ENCODE results near the gene WFDC1.

WFDC1 gene

GRCh38 chr16:84351630-84352029 is 57.0 kb downstream of the WFDC1 start:
- peaks cover 36% of the 10 kb centered on the region for H3K4me1 ChIP-seq (ENCODE audit: control insufficient read depth, insufficient read depth, low read length)
- no peaks in the 10 kb centered on the region for H3K36me3 ChIP-seq (ENCODE audit: control insufficient read depth, insufficient read depth, low read length)
- H3K9ac ChIP-seq (ENCODE audit: low read length), result no peak overlapping the region
- H3K4me3 ChIP-seq (ENCODE audit: low read length), result no peak overlapping the region
- no peaks in the 10 kb centered on the region for H3K27me3 ChIP-seq (ENCODE audit: control insufficient read depth, insufficient read depth, low read length)
- no peaks in the 10 kb centered on the region for H3K9me3 ChIP-seq (ENCODE audit: control insufficient read depth, low read length)

GRCh38 chr16:84354306-84354705 is 59.6 kb downstream of the WFDC1 start:
- Histone ChIP-seq H3K4me3 (ENCODE audit: low read length) (no peak overlapping the region), H3K36me3 (ENCODE audit: control insufficient read depth, insufficient read depth, low read length) (no peaks in the 10 kb centered on the region), H3K9ac (ENCODE audit: low read length) (no peak overlapping the region), H3K9me3 (ENCODE audit: control insufficient read depth, low read length) (no peaks in the 10 kb centered on the region), H3K27me3 (ENCODE audit: control insufficient read depth, insufficient read depth, low read length) (no peaks in the 10 kb centered on the region), H3K4me1 (ENCODE audit: control insufficient read depth, insufficient read depth, low read length) (peaks cover 56% of the 10 kb centered on the region)

DNA sequence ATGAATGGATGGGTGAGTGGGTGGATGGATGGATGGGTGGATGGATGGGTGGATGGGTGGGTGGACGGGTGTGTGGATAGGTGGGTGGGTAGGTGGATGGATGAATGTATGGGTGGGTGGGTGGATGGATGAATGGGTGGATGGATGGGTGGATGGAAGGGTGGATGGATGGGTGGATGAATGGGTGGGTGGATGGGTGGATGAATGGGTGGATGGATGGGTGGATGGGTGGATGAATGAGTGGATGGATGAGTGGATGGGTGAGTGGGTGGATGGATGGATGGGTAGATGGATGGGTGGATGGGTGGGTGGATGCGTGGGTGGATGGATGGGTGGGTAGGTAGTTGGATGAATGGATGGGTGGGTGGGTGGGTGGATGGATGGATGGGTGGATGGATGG is 60.5 kb downstream of the WFDC1 start:
- no peak overlapping the region for H3K9ac ChIP-seq (ENCODE audit: low read length)
- H3K27me3 ChIP-seq (ENCODE audit: control insufficient read depth, insufficient read depth, low read length), result no peaks in the 10 kb centered on the region
- no peaks in the 10 kb centered on the region for H3K9me3 ChIP-seq (ENCODE audit: control insufficient read depth, low read length)
- no peaks in the 10 kb centered on the region for H3K36me3 ChIP-seq (ENCODE audit: control insufficient read depth, insufficient read depth, low read length)
- no peak overlapping the region for H3K4me3 ChIP-seq (ENCODE audit: low read length)
- peaks cover 52% of the 10 kb centered on the region for H3K4me1 ChIP-seq (ENCODE audit: control insufficient read depth, insufficient read depth, low read length)

- Histone ChIP-seq H3K27me3 (ENCODE audit: control insufficient read depth, insufficient read depth, low read length) (no peaks in the 10 kb centered on the region), H3K36me3 (ENCODE audit: control insufficient read depth, insufficient read depth, low read length) (no peaks in the 10 kb centered on the region), H3K9me3 (ENCODE audit: control insufficient read depth, low read length) (no peaks in the 10 kb centered on the region), H3K4me1 (ENCODE audit: control insufficient read depth, insufficient read depth, low read length) (peaks cover 43% of the 10 kb centered on the region), H3K9ac (ENCODE audit: low read length) (no peak overlapping the region), H3K4me3 (ENCODE audit: low read length) (no peak overlapping the region)
Measured at GRCh38 chr16:84356176-84356575, 61.5 kb downstream of the WFDC1 start.

- H3K9ac ChIP-seq (ENCODE audit: low read length), result no peak overlapping the region
- H3K4me1 ChIP-seq (ENCODE audit: control insufficient read depth, insufficient read depth, low read length), result peaks cover 41% of the 10 kb centered on the region
- H3K27me3 ChIP-seq (ENCODE audit: control insufficient read depth, insufficient read depth, low read length), result no peaks in the 10 kb centered on the region
- H3K4me3 ChIP-seq (ENCODE audit: low read length), result no peak overlapping the region
- no peaks in the 10 kb centered on the region for H3K9me3 ChIP-seq (ENCODE audit: control insufficient read depth, low read length)
- H3K36me3 ChIP-seq (ENCODE audit: control insufficient read depth, insufficient read depth, low read length), result no peaks in the 10 kb centered on the region
Measured at GRCh38 chr16:84356591-84357116, 62.0 kb downstream of the WFDC1 start.

- H3K9ac ChIP-seq (ENCODE audit: low read length), result no peak overlapping the region
- H3K4me3 ChIP-seq (ENCODE audit: low read length), result no peak overlapping the region
- no peaks in the 10 kb centered on the region for H3K36me3 ChIP-seq (ENCODE audit: control insufficient read depth, insufficient read depth, low read length)
- H3K27me3 ChIP-seq (ENCODE audit: control insufficient read depth, insufficient read depth, low read length), result no peaks in the 10 kb centered on the region
- peaks cover 43% of the 10 kb centered on the region for H3K4me1 ChIP-seq (ENCODE audit: control insufficient read depth, insufficient read depth, low read length)
- H3K9me3 ChIP-seq (ENCODE audit: control insufficient read depth, low read length), result no peaks in the 10 kb centered on the region
Measured at GRCh38 chr16:84357191-84357651, 62.5 kb downstream of the WFDC1 start.

GRCh38 chr16:84358601-84359295 is 64.1 kb downstream of the WFDC1 start:
- Histone ChIP-seq H3K27me3 (ENCODE audit: control insufficient read depth, insufficient read depth, low read length) (no peaks in the 10 kb centered on the region), H3K4me3 (ENCODE audit: low read length) (no peak overlapping the region), H3K36me3 (ENCODE audit: control insufficient read depth, insufficient read depth, low read length) (no peaks in the 10 kb centered on the region), H3K9me3 (ENCODE audit: control insufficient read depth, low read length) (no peaks in the 10 kb centered on the region), H3K9ac (ENCODE audit: low read length) (no peak overlapping the region), H3K4me1 (ENCODE audit: control insufficient read depth, insufficient read depth, low read length) (peaks cover 49% of the 10 kb centered on the region)

GRCh38 chr16:84359326-84359725 is 64.6 kb downstream of the WFDC1 start:
- Histone ChIP-seq H3K27me3 (ENCODE audit: control insufficient read depth, insufficient read depth, low read length) (no peaks in the 10 kb centered on the region), H3K9ac (ENCODE audit: low read length) (no peak overlapping the region), H3K4me1 (ENCODE audit: control insufficient read depth, insufficient read depth, low read length) (peaks cover 45% of the 10 kb centered on the region), H3K9me3 (ENCODE audit: control insufficient read depth, low read length) (no peaks in the 10 kb centered on the region), H3K4me3 (ENCODE audit: low read length) (no peak overlapping the region), H3K36me3 (ENCODE audit: control insufficient read depth, insufficient read depth, low read length) (no peaks in the 10 kb centered on the region)

DNA sequence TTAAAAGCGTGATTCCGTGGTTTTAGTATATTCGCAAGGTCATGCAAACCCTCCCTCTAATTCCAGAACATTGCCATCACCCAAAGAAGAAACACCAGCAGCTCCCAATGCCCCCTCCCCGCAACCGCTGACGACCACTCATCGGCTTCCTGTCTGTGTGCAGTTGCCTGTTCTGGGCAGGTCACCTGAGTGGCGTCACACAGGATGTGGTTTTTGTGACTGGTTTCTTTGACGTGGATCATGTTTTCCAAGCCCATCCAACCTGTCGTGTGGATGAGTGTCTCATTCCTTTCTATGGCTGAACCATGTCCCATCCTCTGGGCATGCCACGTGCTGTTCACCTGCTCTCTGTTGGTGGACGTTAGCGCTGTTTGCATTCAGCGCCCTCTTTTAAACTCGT is 65.5 kb downstream of the WFDC1 start:
- H3K9me3 ChIP-seq (ENCODE audit: control insufficient read depth, low read length), result no peaks in the 10 kb centered on the region
- peaks cover 41% of the 10 kb centered on the region for H3K4me1 ChIP-seq (ENCODE audit: control insufficient read depth, insufficient read depth, low read length)
- H3K27me3 ChIP-seq (ENCODE audit: control insufficient read depth, insufficient read depth, low read length), result no peaks in the 10 kb centered on the region
- H3K36me3 ChIP-seq (ENCODE audit: control insufficient read depth, insufficient read depth, low read length), result no peaks in the 10 kb centered on the region
- no peak overlapping the region for H3K9ac ChIP-seq (ENCODE audit: low read length)
- no peak overlapping the region for H3K4me3 ChIP-seq (ENCODE audit: low read length)

DNA sequence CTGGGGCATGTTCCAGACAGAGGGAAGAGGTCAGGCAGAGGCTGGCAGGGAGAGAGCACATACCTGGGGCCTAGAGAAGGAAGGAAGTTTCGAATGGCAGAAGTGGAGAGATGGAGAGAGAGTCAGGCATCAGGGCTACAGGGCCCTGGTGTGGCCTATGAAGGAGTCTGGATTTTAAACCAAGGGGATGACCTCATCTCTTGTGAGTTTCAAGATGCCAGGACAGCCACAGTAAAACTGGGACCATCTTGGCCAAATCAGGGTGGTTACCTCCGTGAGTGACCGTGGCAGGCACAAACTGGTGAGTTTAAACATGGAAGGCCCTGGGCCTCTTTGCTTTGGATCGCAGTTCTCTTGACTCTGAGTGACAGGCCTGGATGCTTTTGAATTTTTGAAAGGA is 66.1 kb downstream of the WFDC1 start:
- H3K9ac ChIP-seq (ENCODE audit: low read length), result no peak overlapping the region

GRCh38 chr16:84361546-84361945 is 66.9 kb downstream of the WFDC1 start:
- Histone ChIP-seq H3K4me1 (ENCODE audit: control insufficient read depth, insufficient read depth, low read length) (peaks cover 33% of the 10 kb centered on the region), H3K9ac (ENCODE audit: low read length) (no peak overlapping the region), H3K4me3 (ENCODE audit: low read length) (no peak overlapping the region), H3K9me3 (ENCODE audit: control insufficient read depth, low read length) (no peaks in the 10 kb centered on the region), H3K27me3 (ENCODE audit: control insufficient read depth, insufficient read depth, low read length) (no peaks in the 10 kb centered on the region), H3K36me3 (ENCODE audit: control insufficient read depth, insufficient read depth, low read length) (no peaks in the 10 kb centered on the region)

More for the DNA sequence above, 66.1 kb downstream of the WFDC1 start:
- Histone ChIP-seq H3K27me3 (ENCODE audit: control insufficient read depth, insufficient read depth, low read length) (no peaks in the 10 kb centered on the region), H3K4me1 (ENCODE audit: control insufficient read depth, insufficient read depth, low read length) (peaks cover 40% of the 10 kb centered on the region), H3K4me3 (ENCODE audit: low read length) (no peak overlapping the region), H3K9me3 (ENCODE audit: control insufficient read depth, low read length) (no peaks in the 10 kb centered on the region), H3K36me3 (ENCODE audit: control insufficient read depth, insufficient read depth, low read length) (no peaks in the 10 kb centered on the region)

DNA sequence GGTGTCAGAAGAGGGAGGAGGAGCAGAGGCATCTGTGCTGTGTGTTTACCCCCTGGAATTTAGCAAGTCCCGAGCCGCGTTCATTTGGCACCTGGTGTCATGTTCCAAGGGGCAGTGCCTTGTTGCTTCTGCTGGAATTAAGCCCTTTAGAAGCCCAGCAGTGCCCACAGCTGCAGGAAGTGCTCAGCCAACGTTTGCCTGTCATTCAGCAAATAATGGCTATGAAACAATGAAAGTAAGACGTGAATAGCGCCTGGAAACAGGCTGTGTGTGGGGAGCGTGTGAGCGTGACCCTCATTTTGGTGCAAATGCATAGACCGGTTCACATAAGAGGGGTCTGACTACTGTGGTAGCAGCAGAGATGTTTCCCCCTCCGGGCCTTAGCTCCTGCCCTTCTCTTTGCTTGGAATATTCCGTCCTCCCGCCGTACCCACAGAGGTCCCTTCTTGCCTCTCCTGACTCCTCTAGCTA is 67.8 kb downstream of the WFDC1 start:
- H3K9me3 ChIP-seq (ENCODE audit: control insufficient read depth, low read length), result no peaks in the 10 kb centered on the region
- H3K4me1 ChIP-seq (ENCODE audit: control insufficient read depth, insufficient read depth, low read length), result peaks cover 33% of the 10 kb centered on the region
- no peak overlapping the region for H3K4me3 ChIP-seq (ENCODE audit: low read length)
- peaks cover 1% of the 10 kb centered on the region for H3K27me3 ChIP-seq (ENCODE audit: control insufficient read depth, insufficient read depth, low read length)
- no peaks in the 10 kb centered on the region for H3K36me3 ChIP-seq (ENCODE audit: control insufficient read depth, insufficient read depth, low read length)
- no peak overlapping the region for H3K9ac ChIP-seq (ENCODE audit: low read length)
